C4-2B (cell line): ENCODE results near the gene FGD6.
"Not testable (repeated sequence)": the region's sequence is repeated elsewhere in the genome, so short reads cannot be mapped to it uniquely, and the experiment has no call there.

Experiments used
- H3K27ac ChIP-seq: fragments of 450-650 bp; 2 replicates; pipeline ENCODE4 v1.5.1; 2017
- CTCF ChIP-seq: fragments of 450-650 bp; conservative IDR thresholded peaks from 2 replicates; pipeline ENCODE4 v1.5.1; 2017; ENCODE audit warnings: mild to moderate bottlenecking
- ZFX ChIP-seq: fragments of 450-650 bp; IDR thresholded peaks from 2 replicates; pipeline ENCODE4 v1.6.1; 2017

Gene FGD6

DNA sequence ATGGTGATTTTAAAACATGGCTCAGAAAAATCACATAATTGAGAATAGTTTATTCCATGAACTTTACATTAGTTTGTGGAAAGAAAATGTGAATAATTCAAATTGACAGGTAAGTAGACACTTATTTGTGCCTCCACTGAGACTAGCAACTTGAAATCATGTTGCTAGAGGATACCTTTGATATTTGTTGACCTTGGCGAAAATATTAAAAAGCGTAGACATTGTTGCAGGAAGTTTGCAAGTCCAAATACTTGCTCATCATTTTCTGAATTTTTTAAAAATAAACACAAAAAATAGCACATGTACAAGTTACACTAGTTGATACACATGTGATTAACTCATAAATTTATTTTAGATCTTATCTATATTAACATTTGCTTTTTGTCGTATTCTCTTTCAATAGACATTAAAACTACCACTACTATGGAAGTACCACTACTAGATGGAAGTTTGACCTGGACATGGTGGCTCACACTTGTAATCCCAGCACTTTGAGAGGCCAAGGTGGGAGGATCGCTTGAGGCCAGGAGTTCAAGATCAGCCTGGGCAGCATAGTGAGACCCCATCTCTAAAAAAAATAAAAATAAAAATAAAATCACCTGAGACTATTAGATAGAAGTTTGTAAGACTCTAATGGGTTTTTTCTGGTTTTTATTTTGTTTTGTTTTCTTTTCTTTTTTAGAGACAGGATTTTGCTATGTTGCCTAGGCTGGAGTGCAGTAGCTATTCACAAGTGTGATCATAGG, 24.7 kb upstream of the FGD6 start:
- TF ChIP-seq ZFX (no peak), CTCF (no peak)

DNA sequence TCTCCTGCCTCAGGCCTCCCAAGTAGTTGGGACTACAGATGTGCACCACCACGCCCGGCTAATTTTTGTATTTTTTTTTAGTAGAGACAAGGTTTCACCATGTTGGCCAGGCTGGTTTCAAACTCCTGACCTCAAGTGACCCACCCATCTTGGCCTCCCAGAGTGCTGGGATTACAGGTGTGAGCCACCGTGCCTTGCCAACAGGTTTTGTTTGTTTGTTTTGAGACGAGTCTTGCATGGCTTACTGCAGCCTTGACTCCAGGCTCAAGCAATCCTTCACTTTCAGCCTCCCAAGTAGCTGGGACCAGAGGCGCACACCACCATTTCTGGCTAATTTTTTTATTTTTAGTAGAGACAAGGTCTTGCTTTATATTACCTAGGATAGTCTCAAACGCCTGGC, 23.9 kb upstream of the FGD6 start:
- H3K27ac ChIP-seq = peak overlapping the region; percentile 38

More for the DNA sequence above, 24.7 kb upstream of the FGD6 start:
- H3K27ac ChIP-seq = peak overlapping the region; percentile 79

GRCh38 chr12:95240556-95240955, 23.3 kb upstream of the FGD6 start:
- H3K27ac ChIP-seq = peak overlapping the region; percentile 38
- TF ChIP-seq ZFX (no peak), CTCF (no peak)

DNA sequence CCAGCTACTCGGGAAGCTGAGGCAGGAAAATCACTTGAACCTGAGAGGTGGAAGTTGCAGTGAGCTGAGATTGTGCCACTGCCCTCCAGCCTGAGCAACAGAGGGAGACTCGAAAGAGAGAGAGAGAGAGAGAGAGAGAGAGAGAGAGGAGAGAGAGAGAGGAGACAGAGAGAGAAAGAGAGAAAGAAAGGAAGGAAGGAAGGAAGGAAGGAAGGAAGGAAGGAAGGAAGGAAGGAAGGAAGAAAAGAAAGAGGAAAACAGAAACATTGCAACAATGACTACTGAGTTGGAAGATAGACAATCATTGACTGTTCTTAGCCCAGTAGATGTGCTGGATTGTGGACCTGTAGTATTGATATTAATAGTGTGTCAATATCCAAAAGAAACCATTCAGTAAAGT, 22.6 kb upstream of the FGD6 start:
- H3K27ac ChIP-seq = not testable (repeated sequence)

GRCh38 chr12:95239216-95239615, 21.9 kb upstream of the FGD6 start:
- TF ChIP-seq ZFX (no peak), CTCF (no peak)
- H3K27ac ChIP-seq = no peak overlapping the region

- no peak overlapping the region for H3K27ac ChIP-seq
- TF ChIP-seq ZFX = no peak
- TF ChIP-seq CTCF = no peak
Observed at GRCh38 chr12:95238150-95238549, 20.9 kb upstream of the FGD6 start.

DNA sequence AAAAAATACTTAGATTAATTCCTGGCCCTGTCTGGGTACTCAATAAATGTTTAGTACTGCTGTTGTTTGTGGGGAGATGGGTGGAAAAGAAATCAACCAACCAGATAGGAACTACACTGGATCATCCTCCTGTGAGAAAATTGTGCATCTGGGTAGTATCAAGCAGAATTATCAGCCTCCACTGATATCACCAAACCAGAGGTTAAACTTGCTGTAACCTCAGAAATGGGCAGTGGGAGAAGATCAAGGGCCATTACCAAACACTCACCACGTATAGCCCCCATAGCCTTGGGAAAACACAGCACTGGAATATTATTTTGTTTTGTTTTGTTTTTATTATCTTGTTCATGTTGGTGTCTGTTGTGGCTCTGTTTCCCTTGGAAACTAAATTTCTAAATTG, 20.0 kb upstream of the FGD6 start:
- no peak overlapping the region for H3K27ac ChIP-seq
- TF ChIP-seq ZFX = no peak
- TF ChIP-seq CTCF = no peak

DNA sequence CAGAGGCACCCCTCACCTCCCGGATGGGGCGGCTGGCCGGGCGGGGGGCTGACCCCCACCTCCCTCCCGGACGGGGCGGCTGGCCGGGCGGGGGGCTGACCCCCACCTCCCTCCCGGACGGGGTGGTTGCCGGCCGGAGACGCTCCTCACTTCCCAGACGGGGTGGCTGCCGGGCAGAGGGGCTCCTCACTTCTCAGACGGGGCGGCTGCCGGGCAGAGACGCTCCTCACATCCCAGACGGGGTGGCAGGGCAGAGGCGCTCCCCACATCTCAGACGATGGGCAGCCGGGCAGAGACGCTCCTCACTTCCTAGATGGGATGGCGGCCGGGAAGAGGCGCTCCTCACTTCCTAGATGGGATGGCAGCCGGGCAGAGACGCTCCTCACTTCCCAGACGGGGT, 18.4 kb upstream of the FGD6 start:
- not testable (repeated sequence) for H3K27ac ChIP-seq

DNA sequence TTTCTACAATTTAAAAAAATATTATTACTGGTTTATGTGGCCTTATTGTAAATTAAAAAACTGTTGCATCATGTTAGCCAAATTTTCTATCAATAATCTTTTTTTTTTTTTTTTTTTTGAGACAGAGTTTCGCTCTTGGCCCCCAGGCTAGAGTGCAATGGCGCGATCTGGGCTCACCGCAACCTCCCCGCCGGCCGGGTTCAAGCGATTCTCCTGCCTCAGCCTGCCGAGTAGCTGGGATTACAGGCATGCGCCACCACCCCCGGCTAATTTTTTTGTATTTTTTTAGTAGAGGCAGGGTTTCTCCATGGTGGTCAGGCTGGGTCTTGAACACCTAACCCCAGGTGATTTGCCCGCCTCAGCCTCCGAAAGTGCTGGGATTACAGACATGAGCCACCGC, 16.9 kb upstream of the FGD6 start:
- not testable (repeated sequence) for H3K27ac ChIP-seq

- no peak overlapping the region for H3K27ac ChIP-seq
- TF ChIP-seq CTCF (no peak), ZFX (no peak)
Observed at GRCh38 chr12:95231190-95231589, 13.9 kb upstream of the FGD6 start.
